Activated naive CD8-positive, alpha-beta T cell treated with anti-CD3 and anti-CD28 coated beads, Interleukin-2, amount 50 U/mL, for 24 hours (primary cell): ENCODE measurements around the gene HERC4.
"Not testable (repeated sequence)": the region's sequence is repeated elsewhere in the genome, so short reads cannot be mapped to it uniquely, and the experiment has no call there.

Source experiments
- ATAC-seq: fragments of 150-1000 bp; cut with Tn5 transposase; one replicate; pipeline ENCODE4 v1.10.0; 2021
- DNase-seq: peaks from one replicate; pipeline ENCODE4 v3.0.0; 2021
- H3K27ac Mint-ChIP-seq: one replicate; pipeline ENCODE4 v1.8.0; 2021; ENCODE audit warnings: mild to moderate bottlenecking, mixed read lengths
- H3K27me3 Mint-ChIP-seq: one replicate; pipeline ENCODE4 v1.8.0; 2021; ENCODE audit warnings: mixed read lengths
- H3K36me3 Mint-ChIP-seq: one replicate; pipeline ENCODE4 v1.8.0; 2021; ENCODE audit warnings: low read depth, mixed read lengths
- H3K4me1 Mint-ChIP-seq: one replicate; pipeline ENCODE4 v1.8.0; 2021; ENCODE audit warnings: mixed read lengths
- H3K4me3 Mint-ChIP-seq: one replicate; pipeline ENCODE4 v1.8.0; 2021; ENCODE audit warnings: mild to moderate bottlenecking, moderate library complexity, mixed read lengths
- H3K9me3 Mint-ChIP-seq: one replicate; pipeline ENCODE4 v1.8.0; 2021; ENCODE audit warnings: mixed read lengths

Gene HERC4

DNA sequence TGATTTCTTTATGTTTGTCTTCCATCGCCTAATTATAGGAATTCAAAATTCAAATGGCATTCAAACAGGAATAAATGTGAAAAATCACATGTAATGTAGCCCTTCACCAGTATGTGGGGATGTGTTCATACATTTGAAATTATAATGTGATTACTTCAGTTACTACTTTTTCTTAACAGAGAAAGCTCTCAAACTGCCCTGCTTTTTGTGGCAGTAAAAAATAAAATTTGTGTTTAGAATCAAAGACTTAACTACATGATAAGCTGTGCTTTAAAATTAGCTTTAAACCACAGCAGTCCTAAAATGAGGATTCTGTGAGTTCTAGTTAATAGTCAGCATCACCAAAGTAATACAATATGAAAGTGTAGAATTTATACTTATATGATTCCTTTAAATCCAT is 7.8 kb upstream of the HERC4 start:
- Mint-ChIP-seq H3K9me3 (no peaks in the 10 kb centered on the region), H3K27ac (no peak overlapping the region)
- no peak for DNase-seq

GRCh38 chr10:68081916-68082315 is 6.8 kb upstream of the HERC4 start:
- no peak overlapping the region for H3K4me3 Mint-ChIP-seq
- DNase-seq, result no peak
- ATAC-seq, result no peak
- H3K27ac Mint-ChIP-seq, result no peak overlapping the region
- no peaks in the 10 kb centered on the region for H3K36me3 Mint-ChIP-seq
- no peaks in the 10 kb centered on the region for H3K9me3 Mint-ChIP-seq
- H3K4me1 Mint-ChIP-seq, result no peaks in the 10 kb centered on the region
- peaks cover 7% of the 10 kb centered on the region for H3K27me3 Mint-ChIP-seq

More for the DNA sequence above, 7.8 kb upstream of the HERC4 start:
- H3K36me3 Mint-ChIP-seq, result no peaks in the 10 kb centered on the region
- H3K4me1 Mint-ChIP-seq, result no peaks in the 10 kb centered on the region
- no peak for ATAC-seq
- no peak overlapping the region for H3K4me3 Mint-ChIP-seq
- peaks cover 7% of the 10 kb centered on the region for H3K27me3 Mint-ChIP-seq

GRCh38 chr10:68080853-68081431 is 5.9 kb upstream of the HERC4 start:
- Mint-ChIP-seq H3K4me1 (no peaks in the 10 kb centered on the region), H3K4me3 (no peak overlapping the region), H3K27me3 (peaks cover 6% of the 10 kb centered on the region), H3K36me3 (no peaks in the 10 kb centered on the region), H3K9me3 (no peaks in the 10 kb centered on the region), H3K27ac (no peak overlapping the region)
- ATAC-seq, result no peak
- no peak for DNase-seq

GRCh38 chr10:68079434-68079833 is 4.4 kb upstream of the HERC4 start:
- H3K27ac Mint-ChIP-seq, result no peak overlapping the region
- ATAC-seq (no peak), DNase-seq (no peak)
- H3K27me3 Mint-ChIP-seq, result peaks cover 5% of the 10 kb centered on the region
- H3K4me3 Mint-ChIP-seq, result no peak overlapping the region
- peaks cover 5% of the 10 kb centered on the region for H3K4me1 Mint-ChIP-seq
- H3K36me3 Mint-ChIP-seq, result peaks cover under 1% of the 10 kb centered on the region
- no peaks in the 10 kb centered on the region for H3K9me3 Mint-ChIP-seq

DNA sequence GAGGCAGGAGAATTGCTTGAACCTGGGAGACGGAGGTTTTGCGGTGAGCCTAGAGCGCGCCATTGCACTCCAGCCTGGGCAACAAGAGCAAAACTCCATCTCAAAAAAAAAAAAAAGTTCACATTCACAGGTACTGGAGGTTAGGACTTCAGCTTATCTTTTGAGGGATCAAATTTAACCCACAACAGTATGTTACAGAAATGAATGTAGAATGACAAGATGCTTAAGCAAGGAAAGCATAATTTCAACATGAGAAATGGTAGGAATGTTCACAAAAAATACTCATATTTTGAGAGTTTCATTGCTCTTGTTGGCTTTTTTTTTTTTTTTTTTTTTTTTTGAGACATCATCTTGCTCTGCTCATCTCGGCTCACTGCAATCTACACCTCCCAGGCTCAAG is 1.9 kb upstream of the HERC4 start:
- H3K4me3 Mint-ChIP-seq, result no peak overlapping the region
- ATAC-seq, result no peak
- no peak overlapping the region for H3K27ac Mint-ChIP-seq

GRCh38 chr10:68076081-68076480 is 998 bp upstream of the HERC4 start:
- not testable (repeated sequence) for H3K27ac Mint-ChIP-seq, H3K9me3 Mint-ChIP-seq, H3K4me3 Mint-ChIP-seq, H3K27me3 Mint-ChIP-seq, DNase-seq, ATAC-seq
- Mint-ChIP-seq H3K4me1 (peaks cover 33% of the 10 kb centered on the region), H3K36me3 (peaks cover 14% of the 10 kb centered on the region)

More for the DNA sequence above, 1.9 kb upstream of the HERC4 start:
- no peaks in the 10 kb centered on the region for H3K9me3 Mint-ChIP-seq
- H3K36me3 Mint-ChIP-seq, result peaks cover 4% of the 10 kb centered on the region
- peaks cover 2% of the 10 kb centered on the region for H3K27me3 Mint-ChIP-seq
- no peak for DNase-seq
- peaks cover 24% of the 10 kb centered on the region for H3K4me1 Mint-ChIP-seq

- H3K9me3 Mint-ChIP-seq, result no peaks in the 10 kb centered on the region
- H3K4me3 Mint-ChIP-seq, result peak overlapping the region; percentile 96
- peak overlapping the region; percentile 91 for H3K27ac Mint-ChIP-seq
- H3K27me3 Mint-ChIP-seq, result peaks cover 2% of the 10 kb centered on the region
- H3K4me1 Mint-ChIP-seq, result peaks cover 38% of the 10 kb centered on the region
- H3K36me3 Mint-ChIP-seq, result peaks cover 19% of the 10 kb centered on the region
- ATAC-seq, result no peak
- no peak for DNase-seq
Measured at GRCh38 chr10:68075550-68076004, 494 bp upstream of the HERC4 start.

- Mint-ChIP-seq H3K36me3 (peaks cover 23% of the 10 kb centered on the region), H3K9me3 (no peaks in the 10 kb centered on the region), H3K27me3 (peaks cover 2% of the 10 kb centered on the region), H3K27ac (peak overlapping the region; percentile 91), H3K4me1 (peaks cover 46% of the 10 kb centered on the region), H3K4me3 (peak overlapping the region; percentile 96)
- DNase-seq, result no peak
- no peak for ATAC-seq
Measured at GRCh38 chr10:68074031-68074774, 880 bp downstream of the HERC4 start.

GRCh38 chr10:68073631-68074030 is 1.5 kb downstream of the HERC4 start:
- ATAC-seq, result no peak
- H3K9me3 Mint-ChIP-seq, result no peaks in the 10 kb centered on the region
- H3K4me1 Mint-ChIP-seq, result peaks cover 51% of the 10 kb centered on the region
- peaks cover 24% of the 10 kb centered on the region for H3K36me3 Mint-ChIP-seq
- no peak for DNase-seq
- H3K27me3 Mint-ChIP-seq, result peaks cover 2% of the 10 kb centered on the region
- H3K4me3 Mint-ChIP-seq, result peak overlapping the region; percentile 96
- peak overlapping the region; percentile 91 for H3K27ac Mint-ChIP-seq

- Mint-ChIP-seq H3K4me3 (no peak overlapping the region), H3K27ac (no peak overlapping the region), H3K36me3 (peaks cover 31% of the 10 kb centered on the region), H3K9me3 (no peaks in the 10 kb centered on the region), H3K4me1 (peaks cover 40% of the 10 kb centered on the region), H3K27me3 (no peaks in the 10 kb centered on the region)
- ATAC-seq (no peak), DNase-seq (no peak)
Measured at GRCh38 chr10:68067508-68067907, 7.6 kb downstream of the HERC4 start.

- H3K4me3 Mint-ChIP-seq, result no peak overlapping the region
- H3K27me3 Mint-ChIP-seq, result no peaks in the 10 kb centered on the region
- DNase-seq (no peak), ATAC-seq (no peak)
- no peak overlapping the region for H3K27ac Mint-ChIP-seq
- peaks cover 30% of the 10 kb centered on the region for H3K36me3 Mint-ChIP-seq
- H3K4me1 Mint-ChIP-seq, result peaks cover 35% of the 10 kb centered on the region
- no peaks in the 10 kb centered on the region for H3K9me3 Mint-ChIP-seq
Measured at GRCh38 chr10:68067029-68067428, 8.1 kb downstream of the HERC4 start.

DNA sequence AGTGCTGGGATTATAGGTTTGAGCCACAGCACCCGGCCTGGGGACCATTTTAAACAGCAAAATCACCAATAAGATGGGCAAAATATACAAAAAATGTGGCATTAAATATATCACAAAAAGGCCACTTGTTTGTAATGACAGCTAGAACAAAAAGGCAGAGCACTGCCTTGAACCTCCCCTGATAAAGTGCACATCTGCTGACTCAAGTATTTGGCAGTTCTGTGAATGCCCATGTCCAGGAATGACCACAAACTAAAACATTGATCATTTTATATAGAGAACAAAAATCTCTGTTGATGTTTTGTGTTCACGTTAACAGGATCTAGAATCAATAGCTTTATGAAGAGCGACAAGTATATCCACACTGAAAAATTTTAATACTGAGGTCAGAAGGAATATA is 21.5 kb downstream of the HERC4 start:
- Mint-ChIP-seq H3K27ac (no peak overlapping the region), H3K27me3 (no peaks in the 10 kb centered on the region), H3K4me3 (no peak overlapping the region), H3K4me1 (peaks cover 17% of the 10 kb centered on the region), H3K36me3 (peaks cover 10% of the 10 kb centered on the region), H3K9me3 (no peaks in the 10 kb centered on the region)
- DNase-seq (no peak), ATAC-seq (no peak)

GRCh38 chr10:68052463-68052862 is 22.6 kb downstream of the HERC4 start:
- Mint-ChIP-seq H3K36me3 (peaks cover 10% of the 10 kb centered on the region), H3K9me3 (no peaks in the 10 kb centered on the region), H3K4me1 (peaks cover 18% of the 10 kb centered on the region), H3K27me3 (no peaks in the 10 kb centered on the region), H3K27ac (no peak overlapping the region), H3K4me3 (no peak overlapping the region)
- DNase-seq (no peak), ATAC-seq (no peak)

GRCh38 chr10:68049289-68050078 is 25.6 kb downstream of the HERC4 start:
- peaks cover 32% of the 10 kb centered on the region for H3K4me1 Mint-ChIP-seq
- no peak for DNase-seq
- H3K4me3 Mint-ChIP-seq, result no peak overlapping the region
- H3K36me3 Mint-ChIP-seq, result peaks cover 15% of the 10 kb centered on the region
- no peaks in the 10 kb centered on the region for H3K27me3 Mint-ChIP-seq
- H3K27ac Mint-ChIP-seq, result no peak overlapping the region
- H3K9me3 Mint-ChIP-seq, result no peaks in the 10 kb centered on the region
- ATAC-seq, result no peak
